Measurements from ENCODE around the gene RFC4. TPM values are rescaled to one million over a fixed set of nuclear protein-coding genes. Genes with fewer than 3 reads are reported as not detected.

RFC4 gene
- polyA plus RNA-seq, 2 donors = 17.8 to 18.8 TPM

- H3K4me1 ChIP-seq (ENCODE audit: control insufficient read depth in 2 of 2, insufficient read depth in 2 of 2, low read length in 1 of 2) = no peaks in the 10 kb centered on the region
- no peaks in the 10 kb centered on the region for H3K9me3 ChIP-seq (ENCODE audit: control insufficient read depth in 2 of 2, insufficient read depth in 1 of 2, low read depth in 1 of 2, low read length in 1 of 2)
- H3K4me3 ChIP-seq (ENCODE audit: low read depth in 1 of 2, low read length in 2 of 2) = peak overlapping the region; percentile 96 to 100
- 3 to 5% methylated on average over 21 of the region's 21 CpGs for WGBS, 2 donors
- peak overlapping the region; percentile 96 to 98 for H3K27ac ChIP-seq (ENCODE audit: low read depth in 2 of 2, low read length in 1 of 2)
- no peaks in the 10 kb centered on the region for H3K27me3 ChIP-seq (ENCODE audit: control insufficient read depth in 1 of 2, insufficient read depth in 2 of 2, low read length in 2 of 2)
- peaks cover 8 to 13% of the 10 kb centered on the region in 2 donors for H3K36me3 ChIP-seq (ENCODE audit: control insufficient read depth in 2 of 2, insufficient read depth in 2 of 2, low read length in 1 of 2)
Measured at GRCh38 chr3:186782542-186783057, 23.7 kb downstream of the RFC4 start.

GRCh38 chr3:186779204-186779603 is 27.1 kb downstream of the RFC4 start:
- 92 to 94% methylated on average over 5 of the region's 5 CpGs for WGBS, 2 donors
- Histone ChIP-seq H3K4me1 (ENCODE audit: control insufficient read depth in 2 of 2, insufficient read depth in 2 of 2, low read length in 1 of 2) (no peaks in the 10 kb centered on the region), H3K27me3 (ENCODE audit: control insufficient read depth in 1 of 2, insufficient read depth in 2 of 2, low read length in 2 of 2) (no peaks in the 10 kb centered on the region), H3K36me3 (ENCODE audit: control insufficient read depth in 2 of 2, insufficient read depth in 2 of 2, low read length in 1 of 2) (peaks cover 0 to 2% of the 10 kb centered on the region in 2 donors), H3K27ac (ENCODE audit: low read depth in 2 of 2, low read length in 1 of 2) (no peak overlapping the region), H3K9me3 (ENCODE audit: control insufficient read depth in 2 of 2, insufficient read depth in 1 of 2, low read depth in 1 of 2, low read length in 1 of 2) (no peaks in the 10 kb centered on the region), H3K4me3 (ENCODE audit: low read depth in 1 of 2, low read length in 2 of 2) (no peak overlapping the region)

- H3K9me3 ChIP-seq (ENCODE audit: control insufficient read depth in 2 of 2, insufficient read depth in 1 of 2, low read depth in 1 of 2, low read length in 1 of 2) = no peaks in the 10 kb centered on the region
- 69 to 75% methylated on average over 8 of the region's 8 CpGs for WGBS, 2 donors
- H3K4me3 ChIP-seq (ENCODE audit: low read depth in 1 of 2, low read length in 2 of 2) = no peak overlapping the region
- no peak overlapping the region for H3K27ac ChIP-seq (ENCODE audit: low read depth in 2 of 2, low read length in 1 of 2)
- no peaks in the 10 kb centered on the region for H3K27me3 ChIP-seq (ENCODE audit: control insufficient read depth in 1 of 2, insufficient read depth in 2 of 2, low read length in 2 of 2)
- H3K36me3 ChIP-seq (ENCODE audit: control insufficient read depth in 2 of 2, insufficient read depth in 2 of 2, low read length in 1 of 2) = no peaks in the 10 kb centered on the region
- H3K4me1 ChIP-seq (ENCODE audit: control insufficient read depth in 2 of 2, insufficient read depth in 2 of 2, low read length in 1 of 2) = peaks cover 0 to 5% of the 10 kb centered on the region in 2 donors
Measured at GRCh38 chr3:186775999-186776398, 30.3 kb downstream of the RFC4 start.

- Histone ChIP-seq H3K4me1 (ENCODE audit: control insufficient read depth in 2 of 2, insufficient read depth in 2 of 2, low read length in 1 of 2) (peaks cover 0 to 5% of the 10 kb centered on the region in 2 donors), H3K9me3 (ENCODE audit: control insufficient read depth in 2 of 2, insufficient read depth in 1 of 2, low read depth in 1 of 2, low read length in 1 of 2) (no peaks in the 10 kb centered on the region), H3K27me3 (ENCODE audit: control insufficient read depth in 1 of 2, insufficient read depth in 2 of 2, low read length in 2 of 2) (no peaks in the 10 kb centered on the region), H3K27ac (ENCODE audit: low read depth in 2 of 2, low read length in 1 of 2) (peak overlapping the region; percentile 1 to 54), H3K36me3 (ENCODE audit: control insufficient read depth in 2 of 2, insufficient read depth in 2 of 2, low read length in 1 of 2) (no peaks in the 10 kb centered on the region), H3K4me3 (ENCODE audit: low read depth in 1 of 2, low read length in 2 of 2) (peak overlapping the region; percentile 40 to 44)
- WGBS, 2 donors = 21 to 22% methylated on average over 28 of the region's 28 CpGs
Measured at GRCh38 chr3:186772701-186773417, 33.4 kb downstream of the RFC4 start.

- Histone ChIP-seq H3K36me3 (ENCODE audit: control insufficient read depth in 2 of 2, insufficient read depth in 2 of 2, low read length in 1 of 2) (no peaks in the 10 kb centered on the region), H3K4me3 (ENCODE audit: low read depth in 1 of 2, low read length in 2 of 2) (peak overlapping the region; percentile 40 to 44), H3K4me1 (ENCODE audit: control insufficient read depth in 2 of 2, insufficient read depth in 2 of 2, low read length in 1 of 2) (peaks cover 0 to 5% of the 10 kb centered on the region in 2 donors), H3K27ac (ENCODE audit: low read depth in 2 of 2, low read length in 1 of 2) (no peak overlapping the region), H3K9me3 (ENCODE audit: control insufficient read depth in 2 of 2, insufficient read depth in 1 of 2, low read depth in 1 of 2, low read length in 1 of 2) (no peaks in the 10 kb centered on the region), H3K27me3 (ENCODE audit: control insufficient read depth in 1 of 2, insufficient read depth in 2 of 2, low read length in 2 of 2) (no peaks in the 10 kb centered on the region)
- WGBS, 2 donors = 9 to 17% methylated on average over 26 of the region's 26 CpGs
Measured at GRCh38 chr3:186772281-186772694, 34.0 kb downstream of the RFC4 start.

- no peaks in the 10 kb centered on the region for H3K4me1 ChIP-seq (ENCODE audit: control insufficient read depth in 2 of 2, insufficient read depth in 2 of 2, low read length in 1 of 2)
- no peak overlapping the region for H3K27ac ChIP-seq (ENCODE audit: low read depth in 2 of 2, low read length in 1 of 2)
- WGBS, 2 donors = 85 to 95% methylated on average over 8 of the region's 8 CpGs
- no peaks in the 10 kb centered on the region for H3K9me3 ChIP-seq (ENCODE audit: control insufficient read depth in 2 of 2, insufficient read depth in 1 of 2, low read depth in 1 of 2, low read length in 1 of 2)
- no peaks in the 10 kb centered on the region for H3K36me3 ChIP-seq (ENCODE audit: control insufficient read depth in 2 of 2, insufficient read depth in 2 of 2, low read length in 1 of 2)
- no peaks in the 10 kb centered on the region for H3K27me3 ChIP-seq (ENCODE audit: control insufficient read depth in 1 of 2, insufficient read depth in 2 of 2, low read length in 2 of 2)
- H3K4me3 ChIP-seq (ENCODE audit: low read depth in 1 of 2, low read length in 2 of 2) = no peak overlapping the region
Measured at GRCh38 chr3:186760897-186761447, 45.3 kb downstream of the RFC4 start.

GRCh38 chr3:186760141-186760833 is 46.0 kb downstream of the RFC4 start:
- Histone ChIP-seq H3K9me3 (ENCODE audit: control insufficient read depth in 2 of 2, insufficient read depth in 1 of 2, low read depth in 1 of 2, low read length in 1 of 2) (no peaks in the 10 kb centered on the region), H3K36me3 (ENCODE audit: control insufficient read depth in 2 of 2, insufficient read depth in 2 of 2, low read length in 1 of 2) (no peaks in the 10 kb centered on the region), H3K4me3 (ENCODE audit: low read depth in 1 of 2, low read length in 2 of 2) (no peak overlapping the region), H3K4me1 (ENCODE audit: control insufficient read depth in 2 of 2, insufficient read depth in 2 of 2, low read length in 1 of 2) (no peaks in the 10 kb centered on the region), H3K27me3 (ENCODE audit: control insufficient read depth in 1 of 2, insufficient read depth in 2 of 2, low read length in 2 of 2) (no peaks in the 10 kb centered on the region), H3K27ac (ENCODE audit: low read depth in 2 of 2, low read length in 1 of 2) (peak overlapping the region in 1 of 2 donors; percentile 38)
- WGBS, 2 donors = 89 to 91% methylated on average over 10 of the region's 10 CpGs

GRCh38 chr3:186759231-186759930 is 46.9 kb downstream of the RFC4 start:
- H3K27ac ChIP-seq (ENCODE audit: low read depth in 2 of 2, low read length in 1 of 2) = no peak overlapping the region
- no peaks in the 10 kb centered on the region for H3K4me1 ChIP-seq (ENCODE audit: control insufficient read depth in 2 of 2, insufficient read depth in 2 of 2, low read length in 1 of 2)
- no peak overlapping the region for H3K4me3 ChIP-seq (ENCODE audit: low read depth in 1 of 2, low read length in 2 of 2)
- no peaks in the 10 kb centered on the region for H3K9me3 ChIP-seq (ENCODE audit: control insufficient read depth in 2 of 2, insufficient read depth in 1 of 2, low read depth in 1 of 2, low read length in 1 of 2)
- H3K36me3 ChIP-seq (ENCODE audit: control insufficient read depth in 2 of 2, insufficient read depth in 2 of 2, low read length in 1 of 2) = no peaks in the 10 kb centered on the region
- 79 to 85% methylated on average over 11 of the region's 11 CpGs for WGBS, 2 donors
- H3K27me3 ChIP-seq (ENCODE audit: control insufficient read depth in 1 of 2, insufficient read depth in 2 of 2, low read length in 2 of 2) = no peaks in the 10 kb centered on the region

GRCh38 chr3:186757686-186758220 is 48.5 kb downstream of the RFC4 start:
- Histone ChIP-seq H3K4me1 (ENCODE audit: control insufficient read depth in 2 of 2, insufficient read depth in 2 of 2, low read length in 1 of 2) (no peaks in the 10 kb centered on the region), H3K4me3 (ENCODE audit: low read depth in 1 of 2, low read length in 2 of 2) (no peak overlapping the region), H3K36me3 (ENCODE audit: control insufficient read depth in 2 of 2, insufficient read depth in 2 of 2, low read length in 1 of 2) (no peaks in the 10 kb centered on the region), H3K27me3 (ENCODE audit: control insufficient read depth in 1 of 2, insufficient read depth in 2 of 2, low read length in 2 of 2) (no peaks in the 10 kb centered on the region), H3K27ac (ENCODE audit: low read depth in 2 of 2, low read length in 1 of 2) (no peak overlapping the region), H3K9me3 (ENCODE audit: control insufficient read depth in 2 of 2, insufficient read depth in 1 of 2, low read depth in 1 of 2, low read length in 1 of 2) (no peaks in the 10 kb centered on the region)
- WGBS, 2 donors = 42 to 63% methylated on average over 8 of the region's 8 CpGs

Measured in esophagus (tissue), 2 donors.